ENCODE measurements around the gene BMX.

The BMX gene

DNA sequence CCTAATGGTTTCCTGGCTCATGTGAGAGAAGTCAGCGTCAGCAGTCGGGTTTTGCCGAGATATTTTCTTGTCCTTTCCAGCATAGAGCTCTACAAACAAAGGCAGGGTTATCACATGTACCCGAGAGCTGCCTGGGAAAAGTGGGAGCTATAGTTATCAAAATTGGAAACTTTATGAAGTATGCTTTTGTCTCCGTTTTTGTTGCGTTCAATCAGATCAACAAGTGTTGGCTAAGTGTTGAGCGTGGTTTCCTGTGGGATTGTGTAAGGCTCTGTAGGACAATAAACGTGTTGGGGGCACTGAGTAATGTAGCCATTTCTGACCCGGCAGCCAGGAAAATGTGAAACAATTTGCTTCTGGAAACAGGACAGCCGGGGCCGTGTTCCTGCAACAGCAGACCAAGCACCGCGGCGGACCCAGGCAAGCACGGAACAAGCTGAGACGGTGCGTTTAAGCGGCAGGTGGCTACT lies at the start of gene BMX:
Gene BMX, plus strand, starts transcription at position 311 of the 470 bp plus-strand sequence. CDS start 7,547 bp downstream, outside the sequence.
- DNase-seq, result no peak

DNA sequence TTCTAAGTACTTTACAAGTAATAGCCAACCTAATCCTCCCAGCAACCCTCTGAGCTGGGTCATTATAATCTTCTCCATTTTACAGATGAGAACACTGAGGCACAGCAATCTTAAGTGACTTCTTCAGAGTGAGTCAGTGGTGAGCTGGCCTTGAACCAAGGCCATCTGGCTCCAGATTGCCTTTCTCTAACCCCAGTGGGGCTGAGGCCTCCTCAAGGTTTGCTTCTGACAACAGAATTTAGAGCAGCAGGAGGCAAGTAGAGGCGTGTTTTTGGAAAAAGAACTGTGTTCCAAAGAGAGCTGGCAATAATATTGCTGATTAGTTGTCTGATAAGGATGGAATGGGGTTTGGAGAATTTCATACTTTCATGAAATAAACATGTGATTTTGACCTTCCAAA lies 48.7 kb upstream of the BMX start:
- no peak for DNase-seq

GRCh38 chrX:15464704-15465103 lies 35.9 kb upstream of the BMX start:
- DNase-seq, result no peak

GRCh38 chrX:15465347-15465746 lies 35.3 kb upstream of the BMX start:
- no peak for DNase-seq

DNA sequence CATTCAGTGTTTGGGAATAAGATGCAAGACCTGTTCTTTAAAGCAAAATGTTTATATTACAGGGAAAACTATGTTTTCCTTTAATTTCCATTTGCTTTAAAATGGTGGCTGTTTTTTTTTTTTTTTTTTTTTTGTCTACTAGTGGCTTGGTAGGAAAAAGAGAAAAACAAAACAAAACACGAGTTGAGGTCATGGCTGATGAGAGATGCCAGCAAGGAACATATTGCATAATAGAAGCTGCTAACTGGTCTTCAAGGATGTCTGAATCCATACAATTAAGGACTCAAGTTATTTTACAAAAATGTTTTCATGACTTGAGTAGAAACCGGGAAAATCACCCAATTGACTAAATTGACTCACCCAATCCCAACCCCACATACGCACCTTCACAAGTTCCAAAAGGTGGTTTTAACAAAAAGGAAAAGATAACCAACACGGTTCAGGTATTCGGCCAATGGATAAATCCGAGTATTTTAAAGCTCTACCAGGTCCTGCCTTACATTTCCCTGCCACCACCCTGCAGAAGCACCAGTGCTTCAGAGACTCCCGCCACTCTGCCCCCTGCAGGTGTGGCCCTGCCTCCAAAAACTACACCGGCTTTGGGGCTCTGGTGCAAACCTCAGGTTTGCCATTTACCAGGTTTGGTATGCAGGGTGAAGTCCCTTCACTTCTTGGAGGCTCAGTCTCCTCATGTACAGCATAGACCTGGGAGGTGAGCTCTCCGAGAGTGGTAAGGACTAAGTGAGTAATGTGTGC lies 34.5 kb upstream of the BMX start:
- no peak for DNase-seq

DNA sequence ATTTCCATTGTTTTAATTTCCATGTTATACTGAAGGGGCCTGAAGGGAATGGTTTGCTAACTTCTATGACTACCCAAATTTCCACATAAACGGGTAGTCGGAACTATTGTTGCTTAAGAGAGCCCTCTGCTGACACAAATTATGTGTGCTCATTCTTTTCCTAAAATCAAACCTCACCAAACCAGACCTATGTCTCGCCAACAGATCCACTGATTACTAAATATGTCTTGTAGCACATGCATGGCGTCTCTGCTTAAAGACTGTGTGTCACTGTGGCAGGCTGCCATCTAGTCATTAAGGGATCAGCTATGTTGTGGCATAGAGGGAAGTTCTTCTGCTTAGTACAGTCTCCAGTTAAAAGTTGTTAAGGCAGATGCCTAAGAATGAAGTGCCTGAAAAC lies 32.6 kb upstream of the BMX start:
- no peak for DNase-seq

- DNase-seq, result no peak
Observed at GRCh38 chrX:15469613-15470012, 31.0 kb upstream of the BMX start.

DNA sequence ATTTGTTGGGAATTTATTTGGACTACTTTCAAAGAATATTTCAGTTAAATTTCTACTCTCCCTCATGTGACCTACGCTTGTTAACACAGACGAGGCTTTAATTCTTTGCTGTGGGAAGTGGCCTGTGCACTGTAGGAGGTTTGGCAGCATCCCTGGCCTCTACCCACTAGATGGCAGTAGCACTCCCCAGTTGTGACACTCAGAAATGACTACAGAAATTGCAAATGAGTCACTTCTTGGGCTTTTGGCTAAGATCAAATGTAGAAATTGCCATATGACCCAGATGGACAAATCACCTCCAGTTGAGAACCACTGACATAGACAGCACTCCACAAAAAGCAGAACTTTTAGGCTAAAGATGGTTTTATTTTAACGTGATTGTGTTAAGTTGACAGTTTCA lies 29.6 kb upstream of the BMX start:
- DNase-seq, result peak; percentile 17 to 34

- DNase-seq, result no peak
Observed at GRCh38 chrX:15472531-15472930, 28.1 kb upstream of the BMX start.

- DNase-seq, result no peak
Observed at GRCh38 chrX:15474028-15474427, 26.6 kb upstream of the BMX start.

- no peak for DNase-seq
Observed at GRCh38 chrX:15475021-15475420, 25.6 kb upstream of the BMX start.

- DNase-seq, result no peak
Observed at GRCh38 chrX:15475486-15475885, 25.1 kb upstream of the BMX start.

DNA sequence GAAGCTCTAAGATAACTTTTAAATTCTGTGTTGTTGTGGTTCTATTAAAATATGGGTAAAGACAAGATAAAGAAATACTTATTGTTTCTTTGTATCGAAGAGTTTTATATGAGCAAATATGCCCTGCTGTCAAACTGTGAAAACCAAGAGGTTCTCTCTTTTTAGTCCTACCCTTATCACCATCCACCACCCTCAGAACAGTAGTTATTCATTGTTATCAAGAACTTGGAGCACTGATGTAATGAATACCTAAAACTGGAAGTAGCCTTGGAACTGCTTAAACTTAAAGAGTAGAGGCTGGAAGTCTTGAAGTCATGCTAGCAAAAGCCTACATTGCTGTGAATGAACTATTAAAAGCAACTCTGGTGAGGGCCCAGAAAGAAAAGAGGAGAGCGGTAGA lies 16.7 kb upstream of the BMX start:
- DNase-seq, result no peak

DNA sequence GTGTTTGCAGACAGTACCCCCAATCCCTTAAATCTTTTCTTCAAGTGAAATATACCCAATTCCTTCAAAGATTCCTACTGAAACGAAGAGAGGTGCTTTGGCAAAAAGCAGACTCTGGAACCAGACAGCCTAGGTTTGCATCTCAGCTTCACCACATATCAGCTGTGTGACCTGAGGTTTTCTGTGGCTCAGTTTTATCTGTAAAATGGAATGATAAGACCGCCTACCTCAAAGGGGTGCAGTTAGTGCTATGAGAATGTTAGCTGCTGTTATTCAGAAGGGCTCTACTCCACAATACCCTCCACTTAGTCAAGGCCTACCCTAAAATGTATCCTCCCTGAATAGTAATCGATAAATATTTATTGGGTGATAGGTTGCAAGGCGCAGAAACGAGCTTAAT lies 8.1 kb upstream of the BMX start:
- no peak for DNase-seq

DNA sequence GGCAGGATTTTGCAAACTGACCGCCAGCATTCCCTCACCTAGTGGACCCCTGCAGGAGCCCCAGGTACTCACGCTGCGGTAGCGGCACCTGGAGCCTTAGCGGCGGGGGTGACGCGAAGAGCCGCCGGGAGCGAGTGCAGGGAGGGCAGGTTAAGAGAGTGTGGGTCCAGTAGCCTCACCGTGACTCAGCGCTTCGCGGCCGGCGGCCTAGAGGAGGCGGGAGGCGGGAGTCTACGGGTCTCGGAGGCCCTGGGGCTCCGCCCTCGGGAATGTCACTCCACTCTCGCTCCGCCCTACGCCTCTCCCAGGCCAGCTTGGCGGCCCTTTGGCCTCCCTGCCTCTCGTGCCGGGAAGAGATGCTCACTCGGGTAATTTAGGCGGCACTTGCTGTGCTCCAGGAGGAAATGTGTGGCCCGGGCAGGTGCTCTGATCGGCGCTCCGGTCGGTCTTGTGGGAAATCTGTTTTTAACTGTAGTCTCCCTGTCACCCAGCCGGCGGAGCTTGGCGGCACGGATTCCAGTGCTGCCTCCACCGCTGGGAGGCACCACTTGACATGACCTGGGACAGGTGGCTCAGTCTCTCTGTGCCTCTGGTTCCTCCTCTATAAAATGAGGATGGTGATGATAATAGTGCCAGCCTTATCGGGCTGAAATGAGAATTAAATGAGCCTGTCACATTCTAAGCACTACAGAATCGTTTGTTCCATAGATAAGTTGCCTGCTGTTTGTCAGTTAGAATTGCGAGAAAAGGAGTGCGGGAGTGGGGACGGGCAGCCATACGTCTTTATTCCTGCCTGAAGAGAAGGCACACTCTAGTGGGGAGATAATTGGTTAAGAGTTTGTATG lies 7.3 kb upstream of the BMX start, which contains the start of gene PIR:
Gene PIR, minus strand, starts transcription at position 216 of the 845 bp plus-strand sequence. CDS start 2,076 bp downstream, outside the sequence.
- DNase-seq, result peak; percentile 13 to 18

DNA sequence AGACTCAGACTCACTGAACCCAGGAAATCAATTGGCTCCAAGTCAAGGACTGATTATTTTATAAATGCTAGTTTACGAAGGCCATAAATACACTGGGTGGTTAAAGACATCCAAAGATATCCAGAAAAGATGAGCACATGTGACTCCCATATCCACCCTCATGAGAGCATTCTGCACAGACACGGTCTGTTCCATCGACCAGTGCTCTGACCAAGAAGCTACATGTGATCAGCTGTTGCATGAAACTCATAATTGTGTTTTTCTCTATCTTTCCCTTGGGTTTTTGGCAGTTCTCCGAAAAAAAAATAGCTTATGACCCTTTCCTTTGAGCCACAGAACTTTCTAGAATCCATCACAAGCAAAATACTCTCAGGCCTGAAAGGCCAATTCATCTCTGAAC lies 4.8 kb upstream of the BMX start:
- DNase-seq, result no peak

DNA sequence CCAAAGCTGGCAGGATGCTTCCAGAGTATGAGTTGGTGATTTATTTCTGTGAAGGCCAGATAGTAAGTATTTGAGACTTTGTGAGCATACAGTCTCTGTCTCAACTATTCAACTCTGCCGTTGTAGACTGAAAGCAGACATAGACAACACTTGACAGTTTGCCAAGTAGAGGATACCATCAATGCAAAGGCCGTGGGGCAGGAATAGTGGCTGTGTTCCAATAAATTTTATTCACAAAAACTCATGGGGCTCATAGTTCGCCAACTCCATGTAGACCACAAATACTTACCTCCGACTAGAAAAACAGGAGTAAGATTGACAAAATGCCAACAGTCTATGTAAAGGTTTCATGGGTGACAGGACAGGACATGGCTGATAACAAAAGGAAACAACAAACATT lies 3.8 kb upstream of the BMX start:
- DNase-seq, result no peak

DNA sequence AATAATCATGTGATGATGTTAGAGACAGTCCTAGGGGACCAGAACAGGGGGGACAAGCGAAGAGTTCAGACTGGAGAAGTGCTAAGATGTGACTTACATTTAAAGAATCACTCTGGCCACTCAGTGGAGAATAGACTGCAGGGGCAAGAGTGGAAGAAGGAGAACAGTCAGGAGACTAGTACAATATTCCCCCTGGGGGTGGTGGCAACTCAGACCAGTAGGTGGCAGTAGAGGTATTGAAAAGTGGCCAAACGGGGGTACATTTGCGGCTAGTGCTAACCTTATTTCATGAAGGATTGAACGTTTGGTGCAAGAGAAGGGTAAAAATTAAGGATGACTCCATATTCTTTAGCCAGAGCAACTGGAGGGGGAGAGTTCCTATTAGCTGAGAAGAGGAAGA lies 2.7 kb upstream of the BMX start:
- DNase-seq, result peak; percentile 30 to 31

- no peak for DNase-seq
Observed at GRCh38 chrX:15498741-15499140, 1.9 kb upstream of the BMX start.

DNA sequence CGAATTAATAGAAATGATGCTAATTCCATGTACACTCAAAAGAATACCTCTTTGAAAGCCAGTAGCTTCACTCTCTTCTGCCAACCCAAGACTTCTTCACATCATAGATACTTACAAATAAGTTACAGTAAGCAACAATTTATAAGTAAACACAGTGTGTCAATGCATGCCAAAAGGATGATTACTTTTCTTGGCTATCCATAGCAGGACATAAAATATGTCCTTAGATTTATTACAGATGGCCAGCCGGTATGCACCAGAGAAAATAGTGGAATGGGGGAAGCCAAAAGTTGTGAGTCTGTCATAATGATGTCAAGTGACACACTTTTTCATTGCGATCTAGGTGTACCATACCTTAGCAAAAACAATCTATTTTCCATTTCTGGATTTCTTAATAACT lies 631 bp upstream of the BMX start:
- DNase-seq, result no peak

GRCh38 chrX:15501506-15501905 lies 899 bp downstream of the BMX start:
- DNase-seq, result no peak

DNA sequence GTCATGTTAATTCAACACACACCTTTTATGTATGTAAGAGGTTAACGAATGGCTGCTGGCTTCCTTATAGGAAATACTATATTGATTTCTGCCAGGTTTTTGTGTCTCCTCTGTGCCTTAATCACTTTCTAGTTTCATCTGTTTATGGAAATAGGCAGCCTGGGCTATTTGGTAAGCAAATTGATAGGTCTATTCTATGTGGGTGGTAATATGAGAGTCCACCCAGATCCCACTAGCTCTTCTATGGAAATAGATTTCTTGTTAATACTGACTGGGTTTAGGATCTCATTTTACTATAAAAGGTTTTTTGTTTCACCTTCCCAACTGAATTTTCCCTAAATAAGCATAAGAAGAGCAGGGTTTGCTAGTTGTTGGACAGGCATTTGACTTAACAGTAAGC lies 4.1 kb downstream of the BMX start:
- no peak for DNase-seq

GRCh38 chrX:15505101-15505500 lies 4.5 kb downstream of the BMX start:
- DNase-seq, result no peak

DNA sequence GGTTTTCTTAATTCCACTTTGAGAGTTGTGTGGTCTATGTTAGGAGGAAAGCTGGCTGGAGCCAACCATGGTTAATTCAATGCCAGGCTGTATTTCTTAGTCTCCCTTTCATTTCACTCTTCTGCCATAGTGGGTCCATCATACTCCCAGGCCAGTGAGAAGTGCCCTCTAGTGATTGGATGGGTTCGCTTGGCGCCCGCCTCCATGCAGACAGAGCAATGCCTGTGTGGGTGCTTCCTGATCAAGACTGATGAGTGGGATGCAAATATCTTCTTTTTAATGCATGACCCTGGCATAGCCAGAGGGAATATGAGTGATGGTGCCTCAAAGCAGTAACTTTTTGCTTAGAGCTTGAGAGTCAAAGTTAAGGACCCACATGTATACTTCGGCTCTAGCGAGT lies 6.4 kb downstream of the BMX start:
- DNase-seq, result no peak

Data from activated CD4-positive, alpha-beta T cell treated with anti-CD3 and anti-CD28 coated beads, Interleukin-2, amount 50 U/mL, for 4 hours (primary cell).